Effector CD4-positive, alpha-beta T cell (primary cell): ENCODE results near the gene YKT6.
"Not testable (repeated sequence)": the region's sequence is repeated elsewhere in the genome, so short reads cannot be mapped to it uniquely, and the experiment has no call there.

Source experiments
- DNase-seq: peaks from one replicate; pipeline ENCODE4 v3.0.0-alpha.2; 2020
- total RNA-seq: gene quantifications from one replicate; lab custom pipeline; 2026; lab: John Stamatoyannopoulos, UW

YKT6 gene
- total RNA-seq: 59.5 reads per million, percentile 72 among the genes with 10 or more reads in this experiment

GRCh38 chr7:44200699-44201461, at the start of gene YKT6:
Gene YKT6, plus strand, starts transcription at chr7:44200978. Its CDS starts 158 bp downstream, at chr7:44201136.
- DNase-seq: peak; percentile 90

GRCh38 chr7:44151956-44152355, 48.8 kb upstream of the YKT6 start:
- DNase-seq: no peak

GRCh38 chr7:44152971-44153947, 47.5 kb upstream of the YKT6 start:
- no peak for DNase-seq

- DNase-seq: no peak
These were observed 46.8 kb upstream of the YKT6 start for GRCh38 chr7:44153948-44154335.

- no peak for DNase-seq
These were observed 46.1 kb upstream of the YKT6 start for GRCh38 chr7:44154703-44155102.

GRCh38 chr7:44155191-44156185, 45.3 kb upstream of the YKT6 start:
- DNase-seq: no peak

GRCh38 chr7:44156453-44157010, 44.2 kb upstream of the YKT6 start:
- no peak for DNase-seq

- DNase-seq: no peak
These were observed 43.4 kb upstream of the YKT6 start for GRCh38 chr7:44157116-44158080.

GRCh38 chr7:44158096-44158872, 42.5 kb upstream of the YKT6 start:
- no peak for DNase-seq

GRCh38 chr7:44158873-44159631, 41.7 kb upstream of the YKT6 start:
- DNase-seq: no peak

GRCh38 chr7:44159824-44160630, 40.8 kb upstream of the YKT6 start:
- DNase-seq: no peak

- no peak for DNase-seq
These were observed 39.4 kb upstream of the YKT6 start for GRCh38 chr7:44161371-44161770.

- no peak for DNase-seq
These were observed 38.6 kb upstream of the YKT6 start for GRCh38 chr7:44162179-44162578.

GRCh38 chr7:44162785-44163395, 37.9 kb upstream of the YKT6 start:
- no peak for DNase-seq

- DNase-seq: no peak
These were observed 37.2 kb upstream of the YKT6 start for GRCh38 chr7:44163591-44163990.

- no peak for DNase-seq
These were observed 32.9 kb upstream of the YKT6 start for GRCh38 chr7:44167920-44168319.

GRCh38 chr7:44171901-44172300, 28.9 kb upstream of the YKT6 start:
- not testable (repeated sequence) for DNase-seq

GRCh38 chr7:44172352-44172751, 28.4 kb upstream of the YKT6 start:
- DNase-seq: no peak
